ENCODE results near the gene ABHD17C.

Gene ABHD17C

GRCh38 chr15:80727596-80727995 is 32.5 kb downstream of the ABHD17C start:
- no peak for DNase-seq (ENCODE audit: low read depth in 1 of 2, low spot score in 1 of 2)

- DNase-seq (ENCODE audit: low read depth in 1 of 2, low spot score in 1 of 2): no peak
Observed at GRCh38 chr15:80730387-80730786, 35.3 kb downstream of the ABHD17C start.

- DNase-seq (ENCODE audit: low read depth in 1 of 2, low spot score in 1 of 2): no peak
Observed at GRCh38 chr15:80730926-80731325, 35.8 kb downstream of the ABHD17C start.

- no peak for DNase-seq (ENCODE audit: low read depth in 1 of 2, low spot score in 1 of 2)
Observed at GRCh38 chr15:80732167-80732566, 37.1 kb downstream of the ABHD17C start.

GRCh38 chr15:80732818-80733217 is 37.7 kb downstream of the ABHD17C start:
- no peak for DNase-seq (ENCODE audit: low read depth in 1 of 2, low spot score in 1 of 2)

DNA sequence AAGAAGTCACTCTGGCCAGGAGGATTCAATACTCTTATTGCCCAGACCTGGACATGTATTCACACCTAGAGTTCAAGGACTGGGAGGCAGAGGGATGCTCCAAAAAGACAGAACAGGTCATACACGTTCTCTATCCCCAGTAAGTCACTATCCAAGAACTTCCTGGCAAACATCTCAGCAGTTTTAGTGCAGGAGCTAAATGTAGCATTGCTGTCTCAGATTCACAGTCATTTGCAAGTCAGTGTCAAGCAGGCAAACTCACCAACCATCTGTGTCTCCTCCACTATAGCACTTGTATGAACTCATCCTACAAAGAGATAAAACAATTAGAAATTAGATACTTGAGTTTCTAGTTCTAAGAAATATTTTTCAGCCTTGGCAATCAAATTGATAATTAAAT is 38.4 kb downstream of the ABHD17C start:
- DNase-seq (ENCODE audit: low read depth in 1 of 2, low spot score in 1 of 2): no peak

DNA sequence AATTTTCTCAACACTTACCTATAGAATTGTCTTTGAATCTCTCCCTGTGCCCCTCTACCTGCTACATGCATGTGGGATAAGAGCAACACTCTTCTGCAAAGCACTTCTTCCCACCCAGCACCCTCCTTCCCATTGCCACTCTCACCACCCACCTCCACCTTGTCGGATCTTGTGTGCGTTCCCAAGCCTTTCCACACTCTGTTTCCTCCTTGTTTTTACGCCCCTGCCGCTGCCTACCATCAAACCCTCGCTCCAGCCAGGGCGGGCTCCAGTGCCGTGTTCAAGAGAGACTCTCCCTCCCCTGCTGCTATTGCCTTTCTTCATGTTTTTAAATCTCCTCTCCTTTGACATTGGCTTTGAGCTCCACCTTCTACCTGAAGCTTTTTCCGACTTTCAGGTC is 40.2 kb downstream of the ABHD17C start:
- DNase-seq (ENCODE audit: low read depth in 1 of 2, low spot score in 1 of 2): no peak

DNA sequence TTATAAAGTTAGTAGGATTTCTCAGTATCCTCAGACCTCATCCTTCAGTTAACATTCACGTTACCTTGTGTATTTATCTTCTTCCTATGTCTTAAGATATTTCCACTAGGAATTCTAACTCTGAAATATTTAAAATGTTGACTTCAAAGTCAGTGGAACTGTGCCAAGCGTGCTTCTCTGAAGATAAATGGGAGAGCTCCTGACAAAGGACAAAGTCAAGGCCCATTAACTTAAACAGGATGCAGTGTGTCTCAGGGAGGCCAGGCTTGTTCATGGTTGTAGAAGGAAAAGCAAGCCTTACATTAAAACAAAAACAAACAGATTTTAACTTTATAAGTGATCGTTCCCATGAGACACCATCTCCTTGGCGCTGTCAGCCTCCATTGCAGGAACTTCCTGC is 41.5 kb downstream of the ABHD17C start:
- DNase-seq (ENCODE audit: low read depth in 1 of 2, low spot score in 1 of 2): no peak

DNA sequence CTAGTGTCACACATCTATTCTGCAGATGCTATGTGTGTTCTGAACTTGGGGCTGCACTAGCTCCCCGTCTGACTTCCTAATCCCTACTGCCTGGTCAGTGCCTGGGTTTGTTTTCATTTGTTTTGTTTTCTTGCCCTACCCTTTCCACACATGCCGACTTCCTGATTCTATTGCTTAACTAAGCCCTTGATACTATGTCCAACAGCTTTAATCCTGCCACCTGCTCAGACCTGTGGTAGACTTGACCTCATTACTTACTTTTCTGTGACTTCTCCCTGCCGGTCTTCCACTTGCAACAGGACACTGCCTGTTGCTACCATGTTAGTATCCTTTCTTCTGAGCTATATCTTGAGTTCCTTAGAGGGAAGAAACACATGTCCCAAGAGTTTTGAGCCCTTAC is 44.8 kb downstream of the ABHD17C start:
- DNase-seq (ENCODE audit: low read depth in 1 of 2, low spot score in 1 of 2): no peak

- DNase-seq (ENCODE audit: low read depth in 1 of 2, low spot score in 1 of 2): no peak
Observed at GRCh38 chr15:80742081-80742480, 47.0 kb downstream of the ABHD17C start.

DNA sequence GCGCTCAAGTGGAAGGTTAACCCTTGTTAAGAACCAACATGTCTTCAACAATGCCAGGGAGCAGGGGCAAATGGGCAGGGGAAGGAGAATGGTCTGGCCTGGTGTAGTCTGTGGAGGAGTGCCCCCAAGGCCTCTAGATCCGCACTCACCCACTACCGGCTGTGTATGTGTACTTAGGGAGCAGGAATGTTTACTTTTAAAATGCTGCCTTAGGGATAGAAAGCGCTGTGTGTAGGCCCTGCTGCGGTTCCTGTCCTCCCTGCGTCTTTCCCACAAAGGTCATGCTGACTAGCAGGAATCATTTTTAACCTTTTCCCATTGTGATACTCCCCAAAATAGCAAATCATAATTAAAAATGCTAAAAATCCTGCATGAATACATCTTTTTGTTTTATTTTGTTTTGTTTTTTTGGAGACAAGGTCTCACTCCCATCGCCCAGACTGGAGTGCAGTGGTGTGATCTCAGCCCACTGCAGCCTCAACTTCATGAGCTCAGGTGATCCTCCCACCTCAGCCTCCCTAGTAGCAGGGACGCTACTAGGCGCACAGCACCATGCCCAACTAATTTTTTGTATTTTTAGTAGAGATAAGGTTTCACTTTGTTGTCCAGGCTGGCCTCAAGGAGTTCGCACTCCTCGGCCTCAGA is 48.2 kb downstream of the ABHD17C start:
- no peak for DNase-seq (ENCODE audit: low read depth in 1 of 2, low spot score in 1 of 2)

DNA sequence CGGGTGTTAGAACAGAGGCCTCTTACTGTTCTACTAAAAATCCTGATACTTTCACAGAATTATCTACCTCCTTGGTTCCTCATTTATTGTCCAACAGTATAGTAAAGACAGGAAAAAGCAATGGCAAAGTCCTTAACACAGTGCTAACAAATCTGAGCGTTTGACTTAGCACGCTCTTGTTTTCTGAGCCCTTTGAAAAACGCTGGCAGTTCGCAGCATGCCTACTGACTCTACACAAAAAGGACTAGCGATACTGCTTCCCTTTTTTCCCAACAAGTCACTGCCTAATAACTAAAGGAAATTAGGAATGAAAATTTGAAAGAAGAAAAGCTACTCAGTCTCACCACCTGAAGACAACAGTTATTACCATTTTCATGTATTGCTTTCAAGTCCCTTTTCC is 49.3 kb downstream of the ABHD17C start:
- DNase-seq (ENCODE audit: low read depth in 1 of 2, low spot score in 1 of 2): no peak

DNA sequence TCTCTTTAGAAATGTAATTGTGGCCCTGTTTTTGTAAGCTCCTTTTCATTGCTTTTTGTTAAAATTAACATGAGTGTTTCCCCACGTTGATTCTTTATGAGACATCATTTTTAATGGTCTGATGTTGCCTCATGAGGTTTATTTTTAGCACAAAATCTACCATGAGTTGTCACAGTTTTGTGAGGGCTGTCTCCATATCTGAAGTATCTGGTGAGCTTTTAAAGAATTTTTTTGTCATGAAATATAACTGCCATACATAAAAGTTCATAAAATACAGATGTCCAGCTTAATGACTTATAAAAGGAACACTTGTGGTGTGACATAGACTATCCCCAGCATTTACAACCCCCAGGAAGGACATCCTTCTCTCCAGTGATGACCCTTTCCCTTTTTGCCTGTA is 49.7 kb downstream of the ABHD17C start:
- no peak for DNase-seq (ENCODE audit: low read depth in 1 of 2, low spot score in 1 of 2)

- DNase-seq (ENCODE audit: low read depth in 1 of 2, low spot score in 1 of 2): no peak
Observed at GRCh38 chr15:80745888-80746287, 50.8 kb downstream of the ABHD17C start.

- DNase-seq (ENCODE audit: low read depth in 1 of 2, low spot score in 1 of 2): no peak
Observed at GRCh38 chr15:80747317-80748053, 52.4 kb downstream of the ABHD17C start.

DNA sequence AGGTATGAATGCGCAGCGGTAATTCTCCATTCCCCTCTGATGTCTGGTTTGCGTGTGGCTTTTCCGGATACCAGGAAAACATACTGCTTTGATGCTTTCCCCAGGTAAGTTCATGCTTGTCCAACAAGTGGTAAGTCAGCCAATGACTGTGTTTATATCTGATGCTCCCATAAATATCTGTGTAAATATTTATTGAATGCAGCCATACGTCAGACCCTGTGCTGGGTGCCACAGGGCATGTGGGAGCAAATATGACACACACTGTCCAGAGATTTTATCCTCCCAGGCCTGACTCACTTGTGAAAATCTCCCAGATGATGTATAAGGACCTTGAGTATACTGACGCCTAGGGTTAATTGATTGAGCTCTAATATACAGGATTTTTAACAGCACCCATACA is 54.5 kb downstream of the ABHD17C start:
- no peak for DNase-seq (ENCODE audit: low read depth in 1 of 2, low spot score in 1 of 2)

DNA sequence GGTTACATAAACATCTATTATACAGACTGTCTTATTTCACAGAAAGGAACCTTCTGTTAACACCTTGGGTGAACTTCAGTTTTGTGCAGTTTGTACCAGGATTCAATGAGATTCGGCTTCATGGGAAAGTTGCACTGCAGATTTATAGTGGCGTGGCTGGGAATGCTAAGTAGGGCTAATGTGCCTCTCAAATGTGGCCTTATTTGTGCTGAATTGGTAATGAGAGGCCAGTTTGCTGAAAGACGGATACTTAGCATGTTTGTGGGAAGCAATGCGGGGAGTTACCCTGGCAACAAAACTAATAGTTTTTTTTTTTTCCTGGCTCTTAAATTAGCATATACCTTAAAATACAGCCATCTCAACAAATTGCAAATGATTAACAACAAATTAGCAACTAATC is 55.5 kb downstream of the ABHD17C start:
- no peak for DNase-seq (ENCODE audit: low read depth in 1 of 2, low spot score in 1 of 2)

GRCh38 chr15:80752204-80752603 is 57.1 kb downstream of the ABHD17C start:
- DNase-seq (ENCODE audit: low read depth in 1 of 2, low spot score in 1 of 2): no peak

GRCh38 chr15:80753161-80753560 is 58.1 kb downstream of the ABHD17C start:
- DNase-seq (ENCODE audit: low read depth in 1 of 2, low spot score in 1 of 2): no peak

- DNase-seq (ENCODE audit: low read depth in 1 of 2, low spot score in 1 of 2): no peak
Observed at GRCh38 chr15:80754014-80754413, 58.9 kb downstream of the ABHD17C start.

DNA sequence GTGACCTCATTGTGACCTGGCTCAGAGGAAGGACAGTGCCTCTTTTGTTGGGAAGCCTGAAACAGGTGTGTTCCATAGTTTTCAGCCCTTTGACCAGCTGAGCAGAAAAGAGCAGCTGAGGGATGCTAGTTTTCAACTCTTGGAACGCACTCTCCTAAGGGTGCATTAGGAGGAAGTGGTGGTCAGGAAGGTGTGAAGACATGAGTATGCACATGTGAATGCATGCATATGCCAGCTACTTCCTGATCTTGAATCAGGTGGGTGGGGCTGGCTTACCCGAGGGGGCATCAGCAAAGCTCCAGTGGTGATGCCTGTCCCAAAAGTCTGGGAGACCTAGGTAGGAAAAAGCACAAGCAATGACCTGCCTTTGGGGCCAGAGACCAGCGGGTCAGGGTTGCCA is 60.8 kb downstream of the ABHD17C start:
- no peak for DNase-seq (ENCODE audit: low read depth in 1 of 2, low spot score in 1 of 2)

- DNase-seq (ENCODE audit: low read depth in 1 of 2, low spot score in 1 of 2): no peak
Observed at GRCh38 chr15:80758130-80758745, 63.1 kb downstream of the ABHD17C start.

DNA sequence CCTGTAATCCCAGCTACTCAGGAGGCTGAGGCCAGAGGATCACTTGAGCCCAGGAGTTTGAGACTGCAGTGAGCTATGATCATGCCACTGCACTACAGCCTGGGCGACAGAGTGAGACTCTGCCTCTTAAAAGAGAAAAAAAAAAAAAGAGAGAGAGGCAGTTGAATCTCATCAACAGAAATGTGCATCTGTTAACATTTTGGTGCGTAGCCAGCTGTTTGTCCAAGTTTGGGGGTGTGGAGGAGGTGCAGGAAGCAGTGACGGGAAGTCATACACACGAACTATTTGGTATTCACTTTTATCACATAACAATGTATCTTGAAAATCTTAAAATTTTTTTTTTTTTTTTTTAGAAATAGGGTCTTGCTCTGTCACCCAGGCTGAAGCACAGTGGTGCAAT is 65.8 kb downstream of the ABHD17C start:
- DNase-seq (ENCODE audit: low read depth in 1 of 2, low spot score in 1 of 2): no peak
